GM12801 (cell line): ENCODE measurements around the gene DCHS1.

ENCODE experiments used
- TF ChIP-seq, protein P1 (sequence below): IDR thresholded peaks from one replicate; pipeline ENCODE4 v1.5.1; 2011; ENCODE audit warnings: control low read depth; ENCODE audit not compliant: insufficient read length; ENCODE audit errors: extremely low read depth

DCHS1 gene

DNA sequence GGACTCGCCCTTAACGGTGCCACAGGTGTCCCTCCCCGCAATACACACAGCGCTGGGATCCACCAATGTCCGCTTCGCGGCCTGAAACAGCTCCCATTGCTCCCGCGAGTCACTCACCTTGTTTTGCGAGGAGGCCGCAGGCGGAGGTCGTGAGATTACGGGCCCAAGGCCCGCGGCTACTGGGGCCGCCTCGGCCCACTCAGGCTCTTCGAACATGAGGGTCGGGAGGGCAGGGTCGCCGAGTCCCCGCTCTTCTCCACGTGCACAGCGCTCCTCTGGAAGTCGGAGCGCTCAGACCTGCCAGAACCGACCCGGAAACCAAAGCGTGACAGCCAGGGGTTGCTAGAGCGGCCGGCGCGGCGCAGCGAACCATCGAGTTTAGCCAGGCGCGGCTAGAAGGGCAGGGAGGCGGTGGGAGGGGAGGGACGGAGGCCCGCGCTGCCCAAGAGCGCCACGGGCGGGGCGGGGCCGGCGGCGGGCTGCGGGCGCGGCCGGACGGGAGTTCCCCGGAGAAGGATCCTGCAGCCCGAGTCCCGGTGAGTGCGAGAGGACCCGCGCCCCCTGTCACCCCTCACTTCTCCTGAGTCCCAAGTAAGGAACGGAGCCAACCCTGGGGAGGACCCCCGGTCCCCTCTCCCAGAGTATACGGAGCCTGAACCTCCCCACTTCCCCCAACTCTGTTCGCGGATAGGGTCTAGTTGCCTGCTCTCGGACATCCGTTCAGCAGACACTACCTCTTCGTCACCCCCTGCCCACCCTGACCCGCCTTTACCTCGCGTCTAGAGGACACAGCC, 52.1 kb downstream of the DCHS1 start, which contains the start of the genes ILK and RRP8:
TSS of gene ILK (plus strand) at position 488 of the 794 bp plus-strand sequence. CDS start 498 bp downstream, outside the sequence.
TSS of gene RRP8 (minus strand) at position 330 of the 794 bp plus-strand sequence. CDS start at position 216, 114 bp downstream.
- TF ChIP-seq, protein P1, sequence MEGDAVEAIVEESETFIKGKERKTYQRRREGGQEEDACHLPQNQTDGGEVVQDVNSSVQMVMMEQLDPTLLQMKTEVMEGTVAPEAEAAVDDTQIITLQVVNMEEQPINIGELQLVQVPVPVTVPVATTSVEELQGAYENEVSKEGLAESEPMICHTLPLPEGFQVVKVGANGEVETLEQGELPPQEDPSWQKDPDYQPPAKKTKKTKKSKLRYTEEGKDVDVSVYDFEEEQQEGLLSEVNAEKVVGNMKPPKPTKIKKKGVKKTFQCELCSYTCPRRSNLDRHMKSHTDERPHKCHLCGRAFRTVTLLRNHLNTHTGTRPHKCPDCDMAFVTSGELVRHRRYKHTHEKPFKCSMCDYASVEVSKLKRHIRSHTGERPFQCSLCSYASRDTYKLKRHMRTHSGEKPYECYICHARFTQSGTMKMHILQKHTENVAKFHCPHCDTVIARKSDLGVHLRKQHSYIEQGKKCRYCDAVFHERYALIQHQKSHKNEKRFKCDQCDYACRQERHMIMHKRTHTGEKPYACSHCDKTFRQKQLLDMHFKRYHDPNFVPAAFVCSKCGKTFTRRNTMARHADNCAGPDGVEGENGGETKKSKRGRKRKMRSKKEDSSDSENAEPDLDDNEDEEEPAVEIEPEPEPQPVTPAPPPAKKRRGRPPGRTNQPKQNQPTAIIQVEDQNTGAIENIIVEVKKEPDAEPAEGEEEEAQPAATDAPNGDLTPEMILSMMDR: no peak

GRCh38 chr11:6602096-6602940, 53.3 kb downstream of the DCHS1 start:
- TF ChIP-seq, protein P1: no peak

DNA sequence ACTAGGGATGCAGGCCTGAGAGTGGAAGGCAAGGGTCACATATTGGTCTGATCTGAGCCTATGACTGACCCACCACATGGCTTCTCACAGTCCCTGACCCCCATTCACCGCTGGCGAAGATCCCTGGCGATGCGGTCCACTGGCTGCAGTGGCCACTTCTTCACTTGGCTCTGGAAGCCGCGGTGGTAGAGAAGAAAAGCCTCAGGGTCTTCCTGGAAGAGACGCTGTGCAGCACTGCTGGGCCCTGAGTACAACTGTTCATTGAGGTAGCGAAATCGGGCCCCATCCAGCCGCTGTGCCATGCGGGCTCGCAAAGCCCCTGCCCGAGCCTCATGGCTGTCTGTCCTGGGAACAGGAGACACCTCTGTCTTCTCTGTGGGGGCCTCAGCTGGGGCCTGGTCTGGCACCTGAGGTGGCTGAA, 54.6 kb downstream of the DCHS1 start:
- TF ChIP-seq, protein P1: no peak

GRCh38 chr11:6599881-6600390, 55.7 kb downstream of the DCHS1 start:
- TF ChIP-seq, protein P1: no peak

GRCh38 chr11:6599449-6599848, 56.2 kb downstream of the DCHS1 start:
- TF ChIP-seq, protein P1: no peak

DNA sequence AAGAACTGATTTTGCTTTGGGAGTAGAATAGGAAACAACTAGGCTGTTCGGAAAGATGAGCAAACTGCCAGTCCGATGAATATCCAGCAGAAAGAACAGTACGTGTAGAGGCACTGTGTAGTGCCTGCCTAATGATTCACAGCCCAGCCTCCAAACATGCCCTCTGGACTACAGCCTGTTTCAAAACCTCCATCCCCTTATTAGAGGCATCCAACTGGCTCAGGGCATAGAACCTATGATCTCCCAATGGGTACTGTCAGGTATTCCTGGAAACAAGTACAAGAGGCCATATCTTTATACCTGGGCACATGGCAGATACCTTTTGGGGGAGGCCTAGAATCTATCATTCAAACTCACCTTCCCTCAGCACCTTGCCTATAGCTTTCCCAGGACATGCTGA, 57.1 kb downstream of the DCHS1 start:
- TF ChIP-seq, protein P1: no peak
